K562 (cell line): ENCODE measurements around the gene CDX1. TPM values are rescaled to one million over a fixed set of nuclear protein-coding genes. Genes with fewer than 3 reads are reported as not detected.

Source experiments
- CTBP1 ChIP-seq: fragments of 450-650 bp; IDR thresholded peaks from 2 replicates; pipeline ENCODE4 v1.6.1; 2016; ENCODE audit warnings: borderline replicate concordance
- HDGF ChIP-seq: fragments of 450-650 bp; IDR thresholded peaks from 2 replicates; pipeline ENCODE4 v1.6.1; 2016
- POLR3G ChIP-seq: IDR thresholded peaks from 2 replicates; pipeline ENCODE4 v1.6.1; 2011; ENCODE audit not compliant: insufficient read length, insufficient replicate concordance; ENCODE audit errors: extremely low read depth
- RBBP5 ChIP-seq: fragments of 200-600 bp; sonication (generic); IDR thresholded peaks from 2 replicates; pipeline ENCODE4 v1.6.1; 2012; ENCODE audit warnings: borderline replicate concordance, mild to moderate bottlenecking, low read length, control low read depth, inconsistent platforms; ENCODE audit not compliant: insufficient read depth, poor library complexity, severe bottlenecking
- YY1 ChIP-seq, 3 experiments: IDR thresholded peaks; 2 replicates each; pipeline ENCODE4 v1.6.1; 2011; ENCODE audit warnings: low read length in 2 of 3, mild to moderate bottlenecking in 2 of 3, moderate library complexity in 2 of 3, borderline replicate concordance in 1 of 3, control low read depth in 1 of 3, low read depth in 1 of 3; ENCODE audit not compliant: insufficient read depth in 3 of 3, insufficient replicate concordance in 2 of 3, control insufficient read depth in 1 of 3, insufficient read length in 1 of 3; ENCODE audit errors: extremely low read depth in 1 of 3
- ZNF699 ChIP-seq: fragments of 250-450 bp; sonication (Bioruptor Pico); IDR thresholded peaks from 2 replicates; pipeline ENCODE4 v1.8.0; 2021; ENCODE audit warnings: mild to moderate bottlenecking, moderate library complexity; ENCODE audit not compliant: insufficient replicate concordance
- polyA plus RNA-seq, 8 experiments: library from polyadenylated mRNA; depleted of rRNA in 4 of 8; stranded (reverse) in 5 of 8; unstranded in 3 of 8; fragments of >200 nt; fragmentation: Nextera tagmentation in 2 of 8; fragmentation: Illumina TruSeq in 1 of 8; extraction: Ambion mirVana in 2 of 8; extraction: Trizol in 1 of 8; gene quantifications; 2 replicates each; pipeline versions ENCODE4 v1.2.1 to v1.2.3, GENCODE V29; 2011 to 2014; ENCODE audit warnings: inconsistent platforms in 1 of 8, missing spikeins in 1 of 8
- total RNA-seq, 7 experiments: library from RNA; depleted of rRNA in 6 of 7; stranded (reverse); fragments of >200 nt in 6 of 7; fragmentation: Illumina TruSeq in 2 of 7; extraction: Trizol in 2 of 7; gene quantifications; 2 replicates each; pipeline versions ENCODE4 v1.2.1 to v1.2.3, GENCODE V29; 2011 to 2021; ENCODE audit warnings: low replicate concordance in 1 of 7
- TF ChIP-seq, protein P1 (sequence below), 2 experiments: IDR thresholded peaks; 2 replicates each; pipeline ENCODE4 v1.6.1; 2011; ENCODE audit warnings: borderline replicate concordance in 1 of 2, control low read depth in 1 of 2, low read depth in 1 of 2, low read length in 1 of 2, mild to moderate bottlenecking in 1 of 2, mixed read lengths in 1 of 2, moderate library complexity in 1 of 2; ENCODE audit not compliant: insufficient read depth in 1 of 2, insufficient read length in 1 of 2, poor library complexity in 1 of 2, severe bottlenecking in 1 of 2; ENCODE audit errors: extremely low read depth in 1 of 2
- TF ChIP-seq, protein P2 (sequence below): sonication (generic); formaldehyde crosslinking; IDR thresholded peaks from 2 replicates; pipeline ENCODE4 v1.8.0; 2022; ENCODE audit warnings: mild to moderate bottlenecking, missing genetic modification reagents
- TF ChIP-seq, protein P3 (sequence below): sonication (generic); formaldehyde crosslinking; IDR thresholded peaks from 2 replicates; pipeline ENCODE4 v1.8.0; 2022; ENCODE audit warnings: mild to moderate bottlenecking, low read depth, missing genetic modification reagents
- TF ChIP-seq, protein P4 (sequence below), 2 experiments: fragments of 450-650 bp; IDR thresholded peaks; 2 replicates each; pipeline ENCODE4 v1.6.1; 2018; ENCODE audit warnings: mild to moderate bottlenecking in 2 of 2, low read depth in 1 of 2; ENCODE audit not compliant: partially characterized antibody in 2 of 2
- TF ChIP-seq, protein P5 (sequence below): fragments of 450-650 bp; formaldehyde crosslinking; IDR thresholded peaks from 2 replicates; pipeline ENCODE4 v1.4.0; 2020; ENCODE audit warnings: mild to moderate bottlenecking, moderate library complexity
- TF ChIP-seq, protein P6 (sequence below): sonication (generic); formaldehyde crosslinking; IDR thresholded peaks from 2 replicates; pipeline ENCODE4 v1.8.0; 2022; ENCODE audit warnings: missing genetic modification reagents, mild to moderate bottlenecking, moderate library complexity, borderline replicate concordance

CDX1 gene
- total and polyA plus RNA-seq, 9 of the 15 experiments (the other 6 are each of a cell fraction or from before 2014, with no cell fraction given): 0.06 to 0.16 TPM; not detected in 7

DNA sequence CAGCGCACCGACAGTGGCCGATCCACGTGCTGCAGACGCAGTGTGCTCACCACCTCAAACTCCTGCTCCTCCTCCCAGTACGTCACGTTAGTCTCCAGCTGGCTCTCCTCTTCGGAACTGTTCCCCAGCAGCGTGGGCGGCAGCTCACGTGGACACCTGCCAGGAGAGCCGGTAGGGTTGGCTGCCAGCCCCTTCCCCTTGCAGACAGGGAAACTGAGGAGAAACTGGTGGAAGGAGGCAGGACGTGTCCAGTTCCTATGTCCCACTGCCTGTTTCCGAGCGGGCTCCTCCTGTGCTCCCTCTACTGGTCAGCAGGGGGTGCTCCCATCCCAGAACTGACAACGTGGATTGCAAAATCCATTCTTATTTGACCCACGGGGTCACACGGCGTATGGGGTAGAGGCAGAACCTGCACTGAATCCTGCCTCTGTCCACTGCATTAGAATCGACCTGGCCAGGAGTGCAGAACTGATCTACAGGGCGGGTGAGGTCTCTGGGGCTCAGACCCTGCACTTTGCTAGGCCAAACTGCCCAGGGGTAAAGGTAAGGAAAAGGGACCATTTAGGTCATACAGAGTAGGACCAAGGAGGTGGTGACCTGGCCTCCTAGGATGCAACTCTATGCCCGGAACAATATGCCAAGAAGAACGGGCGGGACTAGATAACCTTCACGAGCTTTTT lies 36.6 kb upstream of the CDX1 start (continued):
- TF ChIP-seq, protein P1, sequence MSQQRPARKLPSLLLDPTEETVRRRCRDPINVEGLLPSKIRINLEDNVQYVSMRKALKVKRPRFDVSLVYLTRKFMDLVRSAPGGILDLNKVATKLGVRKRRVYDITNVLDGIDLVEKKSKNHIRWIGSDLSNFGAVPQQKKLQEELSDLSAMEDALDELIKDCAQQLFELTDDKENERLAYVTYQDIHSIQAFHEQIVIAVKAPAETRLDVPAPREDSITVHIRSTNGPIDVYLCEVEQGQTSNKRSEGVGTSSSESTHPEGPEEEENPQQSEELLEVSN (IDR thresholded peaks at IDR 0.05; ENCODE audit: borderline replicate concordance in 1 of 2, extremely low read depth in 1 of 2, insufficient read depth in 1 of 2, insufficient read length in 1 of 2, low read depth in 1 of 2, low read length in 1 of 2, poor library complexity in 1 of 2, severe bottlenecking in 1 of 2): peak; percentile 78 to 82
- TF ChIP-seq, protein P2, sequence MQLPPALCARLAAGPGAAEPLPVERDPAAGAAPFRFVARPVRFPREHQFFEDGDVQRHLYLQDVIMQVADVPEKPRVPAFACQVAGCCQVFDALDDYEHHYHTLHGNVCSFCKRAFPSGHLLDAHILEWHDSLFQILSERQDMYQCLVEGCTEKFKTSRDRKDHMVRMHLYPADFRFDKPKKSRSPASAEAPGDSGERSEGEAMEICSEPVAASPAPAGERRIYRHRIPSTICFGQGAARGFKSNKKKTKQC (CRISPR knock-in tag): peak; percentile 73; the same call in 1 of the 2 replicates
- no peak for TF ChIP-seq YY1 (IDR thresholded peaks at IDR 0.05; ENCODE audit: borderline replicate concordance in 1 of 3, control insufficient read depth in 1 of 3, extremely low read depth in 1 of 3, insufficient read depth in 3 of 3, insufficient read length in 1 of 3, insufficient replicate concordance in 2 of 3, low read depth in 1 of 3, low read length in 2 of 3)
- TF ChIP-seq, protein P3, sequence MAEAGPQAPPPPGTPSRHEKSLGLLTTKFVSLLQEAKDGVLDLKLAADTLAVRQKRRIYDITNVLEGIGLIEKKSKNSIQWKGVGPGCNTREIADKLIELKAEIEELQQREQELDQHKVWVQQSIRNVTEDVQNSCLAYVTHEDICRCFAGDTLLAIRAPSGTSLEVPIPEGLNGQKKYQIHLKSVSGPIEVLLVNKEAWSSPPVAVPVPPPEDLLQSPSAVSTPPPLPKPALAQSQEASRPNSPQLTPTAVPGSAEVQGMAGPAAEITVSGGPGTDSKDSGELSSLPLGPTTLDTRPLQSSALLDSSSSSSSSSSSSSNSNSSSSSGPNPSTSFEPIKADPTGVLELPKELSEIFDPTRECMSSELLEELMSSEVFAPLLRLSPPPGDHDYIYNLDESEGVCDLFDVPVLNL (CRISPR knock-in tag): no peak
- TF ChIP-seq, protein P4, sequence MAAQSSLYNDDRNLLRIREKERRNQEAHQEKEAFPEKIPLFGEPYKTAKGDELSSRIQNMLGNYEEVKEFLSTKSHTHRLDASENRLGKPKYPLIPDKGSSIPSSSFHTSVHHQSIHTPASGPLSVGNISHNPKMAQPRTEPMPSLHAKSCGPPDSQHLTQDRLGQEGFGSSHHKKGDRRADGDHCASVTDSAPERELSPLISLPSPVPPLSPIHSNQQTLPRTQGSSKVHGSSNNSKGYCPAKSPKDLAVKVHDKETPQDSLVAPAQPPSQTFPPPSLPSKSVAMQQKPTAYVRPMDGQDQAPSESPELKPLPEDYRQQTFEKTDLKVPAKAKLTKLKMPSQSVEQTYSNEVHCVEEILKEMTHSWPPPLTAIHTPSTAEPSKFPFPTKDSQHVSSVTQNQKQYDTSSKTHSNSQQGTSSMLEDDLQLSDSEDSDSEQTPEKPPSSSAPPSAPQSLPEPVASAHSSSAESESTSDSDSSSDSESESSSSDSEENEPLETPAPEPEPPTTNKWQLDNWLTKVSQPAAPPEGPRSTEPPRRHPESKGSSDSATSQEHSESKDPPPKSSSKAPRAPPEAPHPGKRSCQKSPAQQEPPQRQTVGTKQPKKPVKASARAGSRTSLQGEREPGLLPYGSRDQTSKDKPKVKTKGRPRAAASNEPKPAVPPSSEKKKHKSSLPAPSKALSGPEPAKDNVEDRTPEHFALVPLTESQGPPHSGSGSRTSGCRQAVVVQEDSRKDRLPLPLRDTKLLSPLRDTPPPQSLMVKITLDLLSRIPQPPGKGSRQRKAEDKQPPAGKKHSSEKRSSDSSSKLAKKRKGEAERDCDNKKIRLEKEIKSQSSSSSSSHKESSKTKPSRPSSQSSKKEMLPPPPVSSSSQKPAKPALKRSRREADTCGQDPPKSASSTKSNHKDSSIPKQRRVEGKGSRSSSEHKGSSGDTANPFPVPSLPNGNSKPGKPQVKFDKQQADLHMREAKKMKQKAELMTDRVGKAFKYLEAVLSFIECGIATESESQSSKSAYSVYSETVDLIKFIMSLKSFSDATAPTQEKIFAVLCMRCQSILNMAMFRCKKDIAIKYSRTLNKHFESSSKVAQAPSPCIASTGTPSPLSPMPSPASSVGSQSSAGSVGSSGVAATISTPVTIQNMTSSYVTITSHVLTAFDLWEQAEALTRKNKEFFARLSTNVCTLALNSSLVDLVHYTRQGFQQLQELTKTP (IDR thresholded peaks at IDR 0.05; ENCODE audit: low read depth in 1 of 2, partially characterized antibody in 2 of 2): no peak
- TF ChIP-seq POLR3G: no peak
- no peak for TF ChIP-seq ZNF699 (CRISPR knock-in tag)
- peak; percentile 45; the same call in 1 of the 2 replicates for TF ChIP-seq CTBP1
- TF ChIP-seq, protein P5, sequence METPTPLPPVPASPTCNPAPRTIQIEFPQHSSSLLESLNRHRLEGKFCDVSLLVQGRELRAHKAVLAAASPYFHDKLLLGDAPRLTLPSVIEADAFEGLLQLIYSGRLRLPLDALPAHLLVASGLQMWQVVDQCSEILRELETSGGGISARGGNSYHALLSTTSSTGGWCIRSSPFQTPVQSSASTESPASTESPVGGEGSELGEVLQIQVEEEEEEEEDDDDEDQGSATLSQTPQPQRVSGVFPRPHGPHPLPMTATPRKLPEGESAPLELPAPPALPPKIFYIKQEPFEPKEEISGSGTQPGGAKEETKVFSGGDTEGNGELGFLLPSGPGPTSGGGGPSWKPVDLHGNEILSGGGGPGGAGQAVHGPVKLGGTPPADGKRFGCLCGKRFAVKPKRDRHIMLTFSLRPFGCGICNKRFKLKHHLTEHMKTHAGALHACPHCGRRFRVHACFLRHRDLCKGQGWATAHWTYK: 0 out of 2 replicates have a peak, but pooled peaks have one; percentile 37
- TF ChIP-seq RBBP5: no peak
- TF ChIP-seq, protein P6, sequence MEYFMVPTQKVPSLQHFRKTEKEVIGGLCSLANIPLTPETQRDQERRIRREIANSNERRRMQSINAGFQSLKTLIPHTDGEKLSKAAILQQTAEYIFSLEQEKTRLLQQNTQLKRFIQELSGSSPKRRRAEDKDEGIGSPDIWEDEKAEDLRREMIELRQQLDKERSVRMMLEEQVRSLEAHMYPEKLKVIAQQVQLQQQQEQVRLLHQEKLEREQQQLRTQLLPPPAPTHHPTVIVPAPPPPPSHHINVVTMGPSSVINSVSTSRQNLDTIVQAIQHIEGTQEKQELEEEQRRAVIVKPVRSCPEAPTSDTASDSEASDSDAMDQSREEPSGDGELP (CRISPR knock-in tag): peak; percentile 93
- TF ChIP-seq HDGF: no peak
